Mesendoderm (in vitro differentiated cells): ENCODE measurements around the gene MATN1.
A peak's percentile ranks its signal among the peaks of the same experiment; 100 is the strongest.

ENCODE experiments used
- DNase-seq: peaks from one replicate; pipeline ENCODE4 v3.0.0; 2013
- H2AK5ac ChIP-seq: 2 replicates; pipeline ENCODE4 v1.6.1; 2013; ENCODE audit warnings: low read length, inconsistent platforms
- H2BK120ac ChIP-seq: 2 replicates; pipeline ENCODE4 v1.6.1; 2013; ENCODE audit warnings: low read depth, mild to moderate bottlenecking, low read length, moderate library complexity, mixed read lengths
- H2BK15ac ChIP-seq: replicated peaks from 2 replicates; pipeline ENCODE4 v1.6.1; 2013; ENCODE audit warnings: low read depth, mild to moderate bottlenecking, moderate library complexity
- H2BK5ac ChIP-seq: 2 replicates; pipeline ENCODE4 v1.6.1; 2013; ENCODE audit warnings: low read length, inconsistent platforms
- H3K18ac ChIP-seq: 2 replicates; pipeline ENCODE4 v1.6.1; 2013; ENCODE audit warnings: mild to moderate bottlenecking, low read length, mixed read lengths
- H3K23ac ChIP-seq: one replicate; pipeline ENCODE4 v1.6.1; 2013; ENCODE audit warnings: low read length
- H3K27ac ChIP-seq: 2 replicates; pipeline ENCODE4 v1.5.1; 2013; ENCODE audit warnings: low read depth, mild to moderate bottlenecking, inconsistent platforms, low read length, moderate library complexity
- H3K27me3 ChIP-seq: 2 replicates; pipeline ENCODE4 v1.6.1; 2013; ENCODE audit warnings: low read length, control low read depth, mild to moderate bottlenecking, inconsistent platforms; ENCODE audit not compliant: insufficient read depth, poor library complexity
- H3K36me3 ChIP-seq: 2 replicates; pipeline ENCODE4 v1.6.1; 2013; ENCODE audit warnings: low read length, inconsistent platforms; ENCODE audit not compliant: control insufficient read depth, insufficient read depth
- H3K4ac ChIP-seq: one replicate; pipeline ENCODE4 v1.6.1; 2013; ENCODE audit warnings: low read depth, mild to moderate bottlenecking, low read length, moderate library complexity
- H3K4me1 ChIP-seq: 2 replicates; pipeline ENCODE4 v1.6.1; 2013; ENCODE audit warnings: low read depth, low read length, inconsistent platforms; ENCODE audit not compliant: control insufficient read depth
- H3K4me2 ChIP-seq: 2 replicates; pipeline ENCODE4 v1.6.1; 2013; ENCODE audit warnings: low read length
- H3K4me3 ChIP-seq: 2 replicates; pipeline ENCODE4 v1.5.1; 2013; ENCODE audit warnings: mild to moderate bottlenecking, low read length
- H3K56ac ChIP-seq: one replicate; pipeline ENCODE4 v1.6.1; 2013; ENCODE audit warnings: low read length
- H3K79me1 ChIP-seq: 2 replicates; pipeline ENCODE4 v1.6.1; 2013; ENCODE audit warnings: low read length, inconsistent platforms
- H3K79me2 ChIP-seq: 2 replicates; pipeline ENCODE4 v1.6.1; 2013; ENCODE audit warnings: mild to moderate bottlenecking, low read length; ENCODE audit not compliant: control insufficient read depth, insufficient read depth
- H3K9ac ChIP-seq: 2 replicates; pipeline ENCODE4 v1.6.1; 2013; ENCODE audit warnings: low read length, inconsistent platforms
- H4K5ac ChIP-seq: one replicate; pipeline ENCODE4 v1.6.1; 2013; ENCODE audit warnings: low read length
- H4K8ac ChIP-seq: one replicate; pipeline ENCODE4 v1.6.1; 2013; ENCODE audit warnings: low read depth, mild to moderate bottlenecking, control low read depth, low read length, moderate library complexity
- WGBS: extraction: QIAGEN DNeasy Blood & Tissue Kit; methylation state at CpG from one replicate; pipeline ENCODE4 v1.1.7; 2013; ENCODE audit warnings: low lambda C conversion rate, missing lambda C conversion rate; ENCODE audit not compliant: insufficient coverage; ENCODE audit errors: extremely low coverage; 5-methylcytosine and 5-hydroxymethylcytosine counted together

The MATN1 gene

DNA sequence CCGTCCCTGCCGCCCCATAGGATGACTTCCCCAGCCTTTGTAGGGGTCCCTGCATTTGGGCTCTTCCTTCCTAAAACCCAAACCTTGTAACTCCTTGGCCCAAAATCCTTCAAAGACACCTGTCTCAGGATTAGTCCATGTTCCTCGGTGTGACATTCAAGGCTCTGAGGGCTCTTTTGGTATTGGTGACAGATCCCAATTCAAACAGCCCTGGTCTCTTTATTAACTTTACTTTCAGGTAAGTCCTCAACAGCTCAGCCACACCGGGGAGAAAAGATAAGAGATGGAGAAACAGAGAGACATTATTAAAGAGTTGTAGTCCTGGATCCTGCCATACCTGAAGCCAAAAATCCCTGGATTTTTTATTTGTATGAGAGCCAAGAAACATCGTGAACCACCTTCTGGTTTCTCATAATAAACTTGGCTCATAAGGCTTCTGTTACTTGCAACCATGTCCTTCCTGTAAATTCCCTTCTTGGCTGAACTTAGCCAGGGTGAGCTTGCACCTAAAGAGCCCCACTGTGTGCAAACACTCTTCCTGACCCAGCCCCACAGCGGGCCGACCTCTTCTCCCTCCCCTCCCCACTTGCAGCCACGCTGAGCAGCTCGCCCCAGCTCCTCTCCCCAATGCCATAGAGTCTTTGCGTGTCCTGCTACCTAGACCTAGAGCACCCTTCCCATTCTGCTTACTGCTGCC is 7.9 kb upstream of the MATN1 start:
- H3K79me2 ChIP-seq = no peaks in the 10 kb centered on the region
- H3K4me2 ChIP-seq = no peak overlapping the region
- H3K9ac ChIP-seq = no peak overlapping the region
- no peak overlapping the region for H2BK120ac ChIP-seq
- H2AK5ac ChIP-seq = no peak overlapping the region
- no CpG with 5 or more reads among the region's 10 CpGs for WGBS
- no peak overlapping the region for H2BK5ac ChIP-seq
- no peaks in the 10 kb centered on the region for H3K4me1 ChIP-seq
- no peaks in the 10 kb centered on the region for H3K27me3 ChIP-seq
- H4K8ac ChIP-seq = no peak overlapping the region
- H3K56ac ChIP-seq = no peak overlapping the region
- no peak overlapping the region for H3K23ac ChIP-seq
- no peak overlapping the region for H3K18ac ChIP-seq
- no peak overlapping the region for H3K4ac ChIP-seq
- no peak for DNase-seq
- H3K4me3 ChIP-seq = no peak overlapping the region
- H3K27ac ChIP-seq = no peak overlapping the region
- no peak overlapping the region for H4K5ac ChIP-seq
- H2BK15ac ChIP-seq = no peak overlapping the region
- H3K79me1 ChIP-seq = no peaks in the 10 kb centered on the region
- H3K36me3 ChIP-seq = no peaks in the 10 kb centered on the region

DNA sequence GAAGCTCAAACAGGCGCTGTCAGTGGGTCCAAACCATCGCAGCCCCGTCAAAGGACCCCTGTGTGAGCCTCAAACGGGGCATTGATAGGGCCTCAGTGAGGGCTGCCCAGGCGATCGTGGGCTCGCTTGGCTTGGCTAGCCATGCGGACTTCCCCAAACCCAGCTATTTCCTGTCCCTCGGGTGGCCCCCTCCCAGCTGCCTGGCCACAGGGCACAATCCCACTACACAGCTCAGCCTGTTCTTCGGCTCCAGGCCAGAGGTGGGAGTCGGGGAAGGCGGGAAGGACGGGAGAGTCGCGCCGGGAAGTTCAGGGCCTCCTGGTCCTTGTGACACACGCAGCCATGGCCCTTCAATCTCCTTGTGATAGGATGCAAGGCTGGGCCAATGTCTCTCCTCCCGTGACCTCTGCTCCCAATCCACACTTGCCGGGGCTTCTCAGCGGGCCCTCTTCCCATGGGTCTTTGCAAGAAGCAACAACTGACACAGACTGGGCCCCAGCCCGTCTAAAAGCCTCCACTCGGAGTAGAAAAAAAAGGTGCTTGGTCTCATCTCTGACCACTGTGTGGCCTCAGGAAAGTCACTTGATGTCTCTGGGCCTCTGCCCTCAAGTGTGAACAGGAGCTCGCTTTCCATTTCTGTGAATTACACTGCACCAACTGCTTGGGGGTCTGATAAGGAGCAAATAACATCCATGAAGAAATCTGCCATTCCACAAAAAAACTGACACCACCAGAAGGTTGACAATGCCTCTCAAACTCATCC is 7.1 kb upstream of the MATN1 start:
- no peak overlapping the region for H3K4me3 ChIP-seq
- H3K36me3 ChIP-seq = no peaks in the 10 kb centered on the region
- H3K27ac ChIP-seq = no peak overlapping the region
- no peak overlapping the region for H2BK120ac ChIP-seq
- H3K79me1 ChIP-seq = no peaks in the 10 kb centered on the region
- DNase-seq = no peak
- no peaks in the 10 kb centered on the region for H3K27me3 ChIP-seq
- H3K9ac ChIP-seq = no peak overlapping the region
- H2AK5ac ChIP-seq = no peak overlapping the region
- no peak overlapping the region for H2BK15ac ChIP-seq
- H3K4me1 ChIP-seq = no peaks in the 10 kb centered on the region
- no peak overlapping the region for H4K5ac ChIP-seq
- no peak overlapping the region for H3K4ac ChIP-seq
- H2BK5ac ChIP-seq = no peak overlapping the region
- H3K18ac ChIP-seq = no peak overlapping the region
- H3K23ac ChIP-seq = no peak overlapping the region
- H3K79me2 ChIP-seq = no peaks in the 10 kb centered on the region
- no peak overlapping the region for H3K56ac ChIP-seq
- no CpG with 5 or more reads among the region's 23 CpGs for WGBS
- H3K4me2 ChIP-seq = no peak overlapping the region
- no peak overlapping the region for H4K8ac ChIP-seq

GRCh38 chr1:30729901-30730300 is 6.5 kb upstream of the MATN1 start:
- H3K4me2 ChIP-seq = no peak overlapping the region
- H3K4me1 ChIP-seq = no peaks in the 10 kb centered on the region
- no peaks in the 10 kb centered on the region for H3K36me3 ChIP-seq
- H3K27me3 ChIP-seq = no peaks in the 10 kb centered on the region
- H3K9ac ChIP-seq = no peak overlapping the region
- H3K56ac ChIP-seq = no peak overlapping the region
- no peak overlapping the region for H2AK5ac ChIP-seq
- no peak overlapping the region for H2BK5ac ChIP-seq
- H2BK120ac ChIP-seq = no peak overlapping the region
- no peaks in the 10 kb centered on the region for H3K79me1 ChIP-seq
- no peak overlapping the region for H3K18ac ChIP-seq
- H4K5ac ChIP-seq = no peak overlapping the region
- no peak overlapping the region for H4K8ac ChIP-seq
- no peak overlapping the region for H3K4ac ChIP-seq
- H2BK15ac ChIP-seq = no peak overlapping the region
- no peaks in the 10 kb centered on the region for H3K79me2 ChIP-seq
- H3K4me3 ChIP-seq = no peak overlapping the region
- WGBS = no CpG with 5 or more reads among the region's 6 CpGs
- DNase-seq = no peak
- no peak overlapping the region for H3K23ac ChIP-seq
- H3K27ac ChIP-seq = no peak overlapping the region

DNA sequence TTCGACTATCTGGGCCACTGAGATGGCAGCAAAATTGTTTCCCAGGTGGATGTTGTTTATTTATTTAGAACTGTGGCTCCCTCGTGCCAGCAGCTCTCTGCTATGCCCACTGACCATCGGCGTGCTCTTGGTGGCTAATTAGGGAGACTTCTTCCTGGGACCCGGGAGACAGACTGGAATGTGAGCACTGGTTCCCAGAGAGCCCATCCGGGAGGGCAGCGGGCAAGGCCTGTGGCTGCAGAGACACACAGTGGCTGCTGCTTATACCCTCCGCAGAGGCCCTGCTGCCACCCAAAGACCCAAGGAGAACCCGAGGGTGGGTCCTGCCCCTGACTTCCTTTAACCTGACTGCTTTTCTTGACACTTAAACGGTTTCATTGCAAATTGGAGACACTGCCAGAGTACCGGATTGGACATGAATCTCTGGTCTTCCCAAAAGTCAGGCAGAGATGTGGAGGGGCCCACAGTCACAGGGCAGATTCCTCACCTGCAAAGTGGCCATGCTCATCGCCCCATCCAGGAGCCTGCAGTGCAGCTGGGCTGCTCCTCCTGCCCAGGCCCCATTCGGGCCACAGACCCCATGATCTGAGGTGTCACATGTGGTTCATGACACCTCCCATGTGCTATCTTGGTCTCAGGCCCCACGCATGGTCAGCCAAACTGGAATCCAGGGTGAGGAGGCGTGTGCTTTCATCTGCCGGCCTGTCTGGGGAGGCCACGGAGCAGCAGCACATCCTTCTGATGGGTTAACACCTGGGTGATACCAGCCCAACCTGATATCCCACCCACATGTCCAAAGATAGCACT is 5.7 kb upstream of the MATN1 start:
- Histone ChIP-seq H3K9ac (no peak overlapping the region), H3K4me1 (no peaks in the 10 kb centered on the region), H3K23ac (no peak overlapping the region), H3K27ac (no peak overlapping the region), H3K79me2 (no peaks in the 10 kb centered on the region), H3K4me2 (no peak overlapping the region), H3K79me1 (no peaks in the 10 kb centered on the region), H4K8ac (no peak overlapping the region), H2BK5ac (no peak overlapping the region), H3K4ac (no peak overlapping the region), H3K18ac (no peak overlapping the region), H3K4me3 (no peak overlapping the region), H4K5ac (no peak overlapping the region), H2AK5ac (no peak overlapping the region), H3K56ac (no peak overlapping the region), H3K27me3 (no peaks in the 10 kb centered on the region), H2BK15ac (no peak overlapping the region), H3K36me3 (no peaks in the 10 kb centered on the region), H2BK120ac (no peak overlapping the region)
- no peak for DNase-seq
- WGBS = no CpG with 5 or more reads among the region's 17 CpGs

- Histone ChIP-seq H4K8ac (no peak overlapping the region), H3K56ac (peak overlapping the region; percentile 22), H2BK15ac (no peak overlapping the region), H2AK5ac (no peak overlapping the region), H4K5ac (no peak overlapping the region), H3K79me1 (no peaks in the 10 kb centered on the region), H2BK5ac (no peak overlapping the region), H3K36me3 (no peaks in the 10 kb centered on the region), H3K18ac (no peak overlapping the region), H3K27me3 (no peaks in the 10 kb centered on the region), H3K4ac (no peak overlapping the region), H3K4me1 (no peaks in the 10 kb centered on the region), H3K27ac (no peak overlapping the region), H3K23ac (no peak overlapping the region), H2BK120ac (no peak overlapping the region), H3K79me2 (no peaks in the 10 kb centered on the region), H3K4me2 (no peak overlapping the region), H3K4me3 (no peak overlapping the region), H3K9ac (no peak overlapping the region)
- no peak for DNase-seq
- no CpG with 5 or more reads among the region's 8 CpGs for WGBS
These were observed 5.0 kb upstream of the MATN1 start for GRCh38 chr1:30728340-30728739.
